ENCODE measurements around the gene CEACAM16.

DNA sequence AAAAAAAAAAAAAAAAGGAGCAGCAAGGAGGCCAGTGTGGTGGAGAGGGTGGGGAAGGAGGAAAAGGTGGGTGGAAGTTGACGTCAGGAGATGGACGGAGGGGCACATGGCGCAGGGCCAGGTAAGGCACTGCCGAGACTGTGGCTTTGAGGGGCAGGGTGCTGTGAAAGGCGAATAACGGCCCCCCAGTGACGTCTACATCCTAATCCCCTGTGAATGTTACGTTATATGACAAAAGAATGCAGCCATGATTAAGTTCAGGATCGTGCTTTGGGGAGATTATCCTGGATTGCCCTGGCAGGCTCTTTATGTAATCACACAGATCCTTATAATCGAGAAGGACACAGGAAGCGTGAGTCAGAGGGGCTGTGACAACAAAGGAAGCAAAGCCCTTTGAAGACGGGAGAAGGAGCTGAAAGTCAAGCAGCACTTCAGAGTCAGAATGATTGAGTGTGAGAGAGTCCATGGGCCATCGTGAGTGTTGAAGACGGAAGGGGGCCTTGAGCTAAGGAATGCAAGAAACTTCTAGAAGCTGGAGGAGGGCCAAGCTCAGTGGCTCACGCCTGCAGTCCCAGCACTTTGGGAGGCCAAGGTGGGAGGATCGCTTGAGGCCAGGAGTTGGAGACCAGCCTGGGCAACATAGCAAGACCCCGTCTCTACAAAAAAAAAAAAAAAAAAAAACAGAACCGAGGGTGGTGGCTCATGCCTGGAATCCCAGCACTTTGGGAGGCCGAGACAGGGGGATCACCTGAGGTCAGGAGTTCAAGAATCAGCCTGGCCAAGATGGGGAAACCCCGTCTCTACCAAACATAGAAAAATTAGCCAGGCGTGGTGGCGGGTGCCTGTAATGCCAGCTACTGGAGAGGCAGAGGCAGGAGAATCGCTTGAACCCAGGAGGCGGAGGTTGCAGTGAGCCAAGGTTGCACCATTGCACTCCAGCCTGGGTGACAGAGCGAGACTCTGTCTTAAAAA lies 13.8 kb upstream of the CEACAM16 start:
- TF ChIP-seq, protein P1, sequence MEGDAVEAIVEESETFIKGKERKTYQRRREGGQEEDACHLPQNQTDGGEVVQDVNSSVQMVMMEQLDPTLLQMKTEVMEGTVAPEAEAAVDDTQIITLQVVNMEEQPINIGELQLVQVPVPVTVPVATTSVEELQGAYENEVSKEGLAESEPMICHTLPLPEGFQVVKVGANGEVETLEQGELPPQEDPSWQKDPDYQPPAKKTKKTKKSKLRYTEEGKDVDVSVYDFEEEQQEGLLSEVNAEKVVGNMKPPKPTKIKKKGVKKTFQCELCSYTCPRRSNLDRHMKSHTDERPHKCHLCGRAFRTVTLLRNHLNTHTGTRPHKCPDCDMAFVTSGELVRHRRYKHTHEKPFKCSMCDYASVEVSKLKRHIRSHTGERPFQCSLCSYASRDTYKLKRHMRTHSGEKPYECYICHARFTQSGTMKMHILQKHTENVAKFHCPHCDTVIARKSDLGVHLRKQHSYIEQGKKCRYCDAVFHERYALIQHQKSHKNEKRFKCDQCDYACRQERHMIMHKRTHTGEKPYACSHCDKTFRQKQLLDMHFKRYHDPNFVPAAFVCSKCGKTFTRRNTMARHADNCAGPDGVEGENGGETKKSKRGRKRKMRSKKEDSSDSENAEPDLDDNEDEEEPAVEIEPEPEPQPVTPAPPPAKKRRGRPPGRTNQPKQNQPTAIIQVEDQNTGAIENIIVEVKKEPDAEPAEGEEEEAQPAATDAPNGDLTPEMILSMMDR (IDR thresholded peaks at IDR 0.05; ENCODE audit: low read depth, low read length), result no peak
- TF ChIP-seq POLR2A (IDR thresholded peaks at IDR 0.05; ENCODE audit: extremely low read depth, insufficient read length) (no peak), MYC (IDR thresholded peaks at IDR 0.05; ENCODE audit: low read depth, low read length) (no peak)
- TF ChIP-seq, protein P2, sequence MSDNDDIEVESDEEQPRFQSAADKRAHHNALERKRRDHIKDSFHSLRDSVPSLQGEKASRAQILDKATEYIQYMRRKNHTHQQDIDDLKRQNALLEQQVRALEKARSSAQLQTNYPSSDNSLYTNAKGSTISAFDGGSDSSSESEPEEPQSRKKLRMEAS (IDR thresholded peaks at IDR 0.05; ENCODE audit: low read depth, low read length), result no peak

All from NB4 (cell line).